ENCODE measurements around the gene RTL3. TPM values are rescaled to one million over a fixed set of nuclear protein-coding genes. Genes with fewer than 3 reads are reported as not detected.
"Not testable (repeated sequence)": the region's sequence is repeated elsewhere in the genome, so short reads cannot be mapped to it uniquely, and the experiment has no call there.

The RTL3 gene, protein sequence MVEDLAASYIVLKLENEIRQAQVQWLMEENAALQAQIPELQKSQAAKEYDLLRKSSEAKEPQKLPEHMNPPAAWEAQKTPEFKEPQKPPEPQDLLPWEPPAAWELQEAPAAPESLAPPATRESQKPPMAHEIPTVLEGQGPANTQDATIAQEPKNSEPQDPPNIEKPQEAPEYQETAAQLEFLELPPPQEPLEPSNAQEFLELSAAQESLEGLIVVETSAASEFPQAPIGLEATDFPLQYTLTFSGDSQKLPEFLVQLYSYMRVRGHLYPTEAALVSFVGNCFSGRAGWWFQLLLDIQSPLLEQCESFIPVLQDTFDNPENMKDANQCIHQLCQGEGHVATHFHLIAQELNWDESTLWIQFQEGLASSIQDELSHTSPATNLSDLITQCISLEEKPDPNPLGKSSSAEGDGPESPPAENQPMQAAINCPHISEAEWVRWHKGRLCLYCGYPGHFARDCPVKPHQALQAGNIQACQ
- not detected for total RNA-seq

GRCh38 chrX:78658845-78659744 lies at the start of gene RTL3:
TSS of gene RTL3 (minus strand) at chrX:78659328. CDS start at chrX:78658420, 908 bp downstream.
- no peak for DNase-seq (ENCODE audit: low read depth in 2 of 3, low spot score in 2 of 3)

DNA sequence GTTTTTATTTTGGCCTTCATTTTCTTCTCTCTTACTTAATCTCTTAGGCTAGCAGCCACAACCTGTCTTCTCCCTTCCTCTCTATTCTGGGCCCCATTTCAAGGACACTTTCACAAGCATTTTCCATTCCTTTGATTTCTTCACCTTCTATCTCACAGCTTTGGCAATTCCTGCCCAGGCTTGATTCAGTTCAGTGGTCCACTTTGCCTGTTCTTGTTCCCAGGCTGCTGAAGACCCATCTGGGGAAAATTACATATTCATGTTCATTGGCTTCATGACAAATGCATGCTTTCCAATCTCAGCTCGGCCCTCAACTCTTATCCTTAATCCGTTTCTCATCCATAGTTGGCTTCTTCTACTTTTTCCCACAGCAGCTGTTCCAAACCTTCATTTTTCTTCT lies 49.7 kb upstream of the RTL3 start:
- no peak for DNase-seq (ENCODE audit: low read depth in 2 of 3, low spot score in 2 of 3)

- DNase-seq (ENCODE audit: low read depth in 2 of 3, low spot score in 2 of 3), result peak in 2 of 3 donors; percentile 8 to 36
Observed at GRCh38 chrX:78708262-78708661, 49.1 kb upstream of the RTL3 start.

DNA sequence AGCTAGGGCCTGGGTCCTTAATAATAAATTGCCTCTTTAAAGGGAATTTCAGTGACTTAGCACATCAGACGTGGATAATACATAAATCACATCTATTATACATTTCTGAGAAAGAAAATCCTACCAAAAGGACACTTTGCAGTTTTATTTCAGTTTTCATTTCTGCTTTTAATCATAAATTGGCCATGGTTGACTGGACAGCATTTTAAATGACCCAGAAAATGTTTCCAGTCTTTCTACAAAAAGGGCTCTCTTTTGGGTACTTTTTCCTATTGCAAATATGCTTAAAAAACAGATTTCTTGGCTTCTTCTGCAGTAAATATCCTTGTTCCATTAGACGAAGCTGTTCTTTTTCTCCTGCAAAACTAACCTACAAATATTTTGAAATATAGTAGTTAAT lies 46.9 kb upstream of the RTL3 start:
- DNase-seq (ENCODE audit: low read depth in 2 of 3, low spot score in 2 of 3), result no peak

- no peak for DNase-seq (ENCODE audit: low read depth in 2 of 3, low spot score in 2 of 3)
Observed at GRCh38 chrX:78693536-78693935, 34.4 kb upstream of the RTL3 start.

DNA sequence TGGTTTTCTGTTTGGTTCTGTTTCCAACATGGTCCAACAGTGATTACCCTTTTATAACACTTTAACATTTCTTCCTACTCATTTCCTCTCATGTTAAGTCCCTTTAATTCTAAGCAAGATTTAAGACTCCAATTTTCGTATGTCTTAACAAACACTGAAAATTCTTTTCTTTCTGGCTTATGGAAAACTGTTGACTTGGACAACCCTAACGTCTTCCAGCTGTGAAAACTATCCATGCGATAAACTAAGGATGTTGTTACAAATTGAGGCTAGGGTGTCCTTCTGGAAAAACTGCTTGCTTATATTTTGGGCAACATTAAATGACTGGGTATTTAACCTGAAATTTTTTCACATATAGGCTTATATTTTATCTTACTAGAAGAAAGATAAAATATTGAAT lies 33.9 kb upstream of the RTL3 start:
- DNase-seq (ENCODE audit: low read depth in 2 of 3, low spot score in 2 of 3), result no peak

DNA sequence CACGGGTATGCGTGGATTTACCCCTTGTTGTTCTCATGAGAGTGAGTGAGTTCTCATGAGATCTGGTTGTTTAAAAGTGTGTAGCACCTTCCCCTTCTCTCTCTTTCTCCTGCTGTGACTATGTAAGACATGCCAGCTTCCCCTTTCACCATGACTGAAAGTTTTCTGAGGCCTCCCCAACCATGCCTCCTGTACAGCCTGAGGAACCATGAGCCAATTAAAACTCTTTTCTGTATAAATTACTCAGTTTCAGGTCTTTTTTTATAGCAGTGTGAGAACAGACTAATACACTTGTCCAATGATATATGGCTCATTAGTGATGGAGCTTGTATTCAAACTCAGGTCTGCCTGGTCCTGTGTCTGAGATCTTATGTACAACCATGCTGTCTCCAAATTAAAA lies 28.5 kb upstream of the RTL3 start:
- peak in 1 of 3 donors; percentile 26 for DNase-seq (ENCODE audit: low read depth in 2 of 3, low spot score in 2 of 3)

DNA sequence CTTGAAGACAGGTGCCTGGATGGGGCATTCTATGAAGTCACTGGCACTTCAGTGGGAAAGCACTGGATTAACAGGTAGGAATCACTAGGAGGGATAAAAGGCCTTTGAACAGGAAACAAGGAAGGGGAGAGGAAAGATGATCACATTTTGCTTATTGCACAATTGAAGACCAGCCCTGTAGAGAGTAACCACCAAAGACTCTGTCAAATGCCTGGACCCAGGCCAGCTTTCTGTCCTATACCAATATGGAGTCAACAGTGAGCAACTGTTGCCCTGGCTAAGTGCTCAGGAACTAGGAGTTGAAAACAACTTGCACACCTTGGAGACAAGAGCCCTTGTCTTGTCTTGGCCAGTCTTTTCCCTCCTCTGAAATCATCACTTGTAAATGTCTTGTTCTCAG lies 14.1 kb upstream of the RTL3 start:
- DNase-seq (ENCODE audit: low read depth in 2 of 3, low spot score in 2 of 3), result no peak

- no peak for DNase-seq (ENCODE audit: low read depth in 2 of 3, low spot score in 2 of 3)
Observed at GRCh38 chrX:78665342-78665741, 6.2 kb upstream of the RTL3 start.

DNA sequence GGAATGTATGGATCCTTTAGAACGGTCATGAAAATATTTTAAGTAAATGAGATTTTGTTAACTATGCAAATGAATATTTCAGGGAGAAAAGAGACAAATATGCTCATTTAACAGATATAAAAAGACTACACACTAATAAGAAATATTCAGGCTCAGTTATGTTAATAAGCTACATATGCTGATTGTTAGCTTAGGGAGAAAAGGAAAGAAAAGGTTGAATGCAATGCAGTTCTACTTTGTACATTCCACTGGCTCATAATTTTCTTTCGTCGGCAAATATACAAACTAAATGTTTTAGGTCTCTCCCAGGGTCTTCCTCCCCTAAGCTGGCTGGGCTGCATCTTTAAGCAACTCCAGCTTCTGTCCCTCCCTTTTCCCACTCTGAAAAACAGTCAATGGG lies 2.7 kb upstream of the RTL3 start:
- no peak for DNase-seq (ENCODE audit: low read depth in 2 of 3, low spot score in 2 of 3)

DNA sequence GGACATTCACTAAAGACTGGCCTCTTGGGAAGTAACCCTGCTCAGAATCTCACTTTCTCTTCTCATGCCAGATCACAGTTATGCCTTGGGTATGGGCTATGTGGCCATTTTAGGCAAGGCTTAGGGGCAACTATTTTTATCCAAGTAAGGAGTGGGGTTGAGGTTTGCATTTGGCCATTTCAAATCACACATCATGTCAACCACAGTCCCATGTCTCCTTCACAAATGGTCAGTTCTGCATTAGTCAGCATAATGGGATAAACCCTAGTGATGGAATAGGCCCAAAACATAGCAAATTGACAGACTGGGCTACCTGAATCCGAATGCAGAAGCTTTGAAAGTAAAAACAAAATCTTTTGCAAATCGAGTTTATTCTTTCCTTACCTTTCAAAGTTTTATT lies 827 bp upstream of the RTL3 start:
- no peak for DNase-seq (ENCODE audit: low read depth in 2 of 3, low spot score in 2 of 3)

GRCh38 chrX:78658414-78658813 lies 714 bp downstream of the RTL3 start:
- DNase-seq (ENCODE audit: low read depth in 2 of 3, low spot score in 2 of 3), result no peak

- no peak for DNase-seq (ENCODE audit: low read depth in 2 of 3, low spot score in 2 of 3)
Observed at GRCh38 chrX:78655642-78656041, 3.5 kb downstream of the RTL3 start.

GRCh38 chrX:78653118-78653822 lies 5.9 kb downstream of the RTL3 start:
- peak in 2 of 3 donors; percentile 59 to 70 for DNase-seq (ENCODE audit: low read depth in 2 of 3, low spot score in 2 of 3)

- DNase-seq (ENCODE audit: low read depth in 2 of 3, low spot score in 2 of 3), result peak in 2 of 3 donors; percentile 40 to 75
Observed at GRCh38 chrX:78650906-78651437, 8.2 kb downstream of the RTL3 start.

DNA sequence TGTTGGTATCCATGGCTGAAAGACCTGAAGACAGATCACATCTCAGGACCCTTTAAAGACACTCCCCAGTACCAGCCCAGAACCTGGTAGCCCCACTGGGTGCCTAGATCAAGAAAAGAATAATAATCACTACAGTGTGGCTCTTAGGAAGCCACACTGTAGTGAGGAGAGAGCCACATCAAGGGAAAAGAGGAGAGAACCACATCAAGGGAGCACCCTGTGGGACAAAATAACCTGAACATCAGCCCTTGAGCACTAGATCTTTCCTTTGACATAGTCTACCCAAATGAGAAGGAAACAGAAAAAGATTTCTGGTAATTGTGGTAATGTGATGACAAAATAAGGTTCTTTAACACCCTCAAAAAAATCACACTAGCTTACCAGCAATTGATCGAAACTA lies 15.3 kb downstream of the RTL3 start:
- DNase-seq (ENCODE audit: low read depth in 2 of 3, low spot score in 2 of 3), result no peak

DNA sequence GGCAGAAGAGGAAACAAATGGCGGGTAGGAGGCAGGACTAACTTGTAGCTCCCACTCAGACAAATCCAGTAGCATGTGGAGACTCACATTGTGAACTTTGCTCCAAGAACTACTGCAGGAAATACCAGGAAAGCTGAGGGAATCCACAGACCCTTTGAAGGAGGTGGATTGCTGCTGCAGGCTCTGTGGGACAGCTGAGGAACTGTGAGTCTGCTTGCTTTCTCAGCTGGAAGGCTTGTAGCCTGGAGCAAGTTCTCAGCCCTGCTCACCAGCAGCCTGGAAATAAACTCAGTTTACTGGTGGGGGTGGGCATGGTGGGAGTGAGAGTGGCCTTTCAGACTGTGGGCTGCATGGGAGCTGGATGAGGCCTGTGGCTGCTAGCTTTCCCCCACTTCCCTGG lies 16.0 kb downstream of the RTL3 start:
- no peak for DNase-seq (ENCODE audit: low read depth in 2 of 3, low spot score in 2 of 3)

DNA sequence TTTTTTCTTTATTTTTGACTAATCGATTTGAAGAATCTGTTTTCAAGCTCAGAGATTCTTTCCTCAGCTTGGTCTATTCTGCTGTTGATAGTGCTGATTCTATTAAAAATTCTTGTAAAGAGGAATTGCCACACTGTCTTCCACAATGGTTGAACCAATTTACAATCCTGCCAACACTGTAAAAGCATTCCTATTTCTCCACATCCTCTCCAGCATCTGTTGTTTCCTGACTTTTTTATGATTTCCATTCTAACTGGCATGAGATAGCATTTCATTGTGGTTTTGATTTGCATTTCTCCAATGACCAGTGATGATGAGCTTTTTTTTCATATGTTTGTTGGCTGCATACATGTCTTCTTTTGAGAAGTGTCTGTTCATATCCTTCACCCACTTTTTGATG lies 23.0 kb downstream of the RTL3 start:
- not testable (repeated sequence) for DNase-seq (ENCODE audit: low read depth in 2 of 3, low spot score in 2 of 3)

DNA sequence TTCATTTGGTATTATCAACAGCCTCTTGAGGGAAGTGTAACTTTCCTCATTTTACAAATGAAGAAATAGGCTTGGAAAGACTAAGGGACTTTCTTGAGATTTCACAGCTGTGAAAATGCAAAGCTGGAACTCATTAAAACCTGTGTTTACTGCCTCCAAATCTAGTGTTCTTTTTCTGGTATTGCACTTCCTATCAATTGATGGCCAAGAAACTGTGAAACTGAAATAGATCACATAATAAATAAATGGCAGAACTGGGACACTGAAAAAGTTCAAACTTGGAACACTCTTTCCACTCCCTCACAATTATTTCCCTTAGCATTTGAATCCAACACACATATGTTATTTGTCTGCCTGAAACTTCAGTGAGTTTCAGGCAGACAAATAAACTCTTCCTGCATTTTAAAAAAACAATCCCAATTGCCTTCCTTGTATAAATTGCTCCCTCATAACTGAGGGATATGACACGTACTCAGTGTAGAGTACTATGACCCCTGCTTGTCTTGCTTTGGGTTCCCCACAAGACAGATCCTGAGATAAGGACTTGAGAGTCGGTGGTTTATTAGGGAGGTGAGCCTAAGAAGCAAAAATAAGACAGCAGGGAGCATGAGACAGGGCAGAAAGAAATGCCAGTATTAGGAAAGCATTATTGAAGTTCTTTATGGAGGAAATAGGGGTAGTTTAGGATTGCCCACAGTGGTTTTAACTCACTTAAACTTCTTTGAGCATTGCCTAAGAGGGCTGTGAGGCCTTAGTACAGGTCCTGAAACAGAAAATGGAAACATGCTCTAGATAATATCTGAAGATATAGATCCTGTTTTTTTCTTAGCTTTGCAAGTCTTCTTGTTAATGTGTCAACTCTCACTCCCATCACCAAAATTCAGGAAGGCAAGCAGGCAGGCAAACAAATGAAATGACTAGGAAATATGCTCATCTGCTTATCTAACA lies 33.9 kb downstream of the RTL3 start:
- DNase-seq (ENCODE audit: low read depth in 2 of 3, low spot score in 2 of 3), result peak in 1 of 3 donors; percentile 1

- no peak for DNase-seq (ENCODE audit: low read depth in 2 of 3, low spot score in 2 of 3)
Observed at GRCh38 chrX:78624426-78624825, 34.7 kb downstream of the RTL3 start.

All from hematopoietic multipotent progenitor cell (in vitro differentiated cells).